Stimulated activated CD8-positive, alpha-beta memory T cell treated with anti-CD3 and anti-CD28 coated beads, Interleukin-7, amount 100 ng/mL, for 48 hours (primary cell): Measurements from ENCODE around the gene SEPTIN12.
"Not testable (repeated sequence)": the region's sequence is repeated elsewhere in the genome, so short reads cannot be mapped to it uniquely, and the experiment has no call there.

ENCODE experiments used
- DNase-seq, 2 donors: peaks; one replicate each; pipeline ENCODE4 v3.0.0-alpha.2; 2020; ENCODE audit warnings: low read depth in 1 of 2; ENCODE audit errors: extremely low read depth in 1 of 2

SEPTIN12 gene

DNA sequence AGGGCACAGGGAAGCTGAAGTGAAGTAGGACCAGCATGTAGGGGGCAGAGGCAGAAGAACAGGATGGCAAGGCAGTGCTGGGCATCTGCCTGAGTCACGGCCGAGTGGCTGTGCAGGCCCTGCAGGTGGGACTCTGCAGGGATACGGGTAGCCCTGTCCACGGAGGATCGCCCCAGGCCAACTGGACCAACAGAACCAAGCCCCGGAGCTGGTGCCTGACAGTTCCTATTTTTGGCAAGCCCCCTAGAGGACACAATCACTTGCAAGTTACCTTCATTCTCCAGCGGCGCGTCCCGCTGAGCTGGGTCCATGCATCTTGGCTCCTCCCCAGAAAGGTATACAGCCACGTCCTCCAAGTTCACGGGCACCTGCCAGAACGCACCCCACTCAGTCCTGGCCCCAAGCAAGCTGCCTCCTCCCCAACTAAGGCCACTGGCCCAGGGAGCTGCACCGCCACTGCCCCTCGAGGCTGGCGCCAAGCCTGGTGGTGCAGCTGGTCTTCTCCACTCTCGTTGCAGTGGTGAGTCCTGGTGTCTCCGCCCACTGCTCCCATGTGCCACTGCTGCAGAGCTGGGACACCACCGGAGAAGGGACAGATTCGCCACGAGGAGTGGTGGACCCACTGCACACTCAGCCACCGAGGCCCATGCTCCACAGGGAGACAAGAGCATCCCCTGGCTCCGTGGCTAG, 27.8 kb downstream of the SEPTIN12 start:
- DNase-seq: no peak

DNA sequence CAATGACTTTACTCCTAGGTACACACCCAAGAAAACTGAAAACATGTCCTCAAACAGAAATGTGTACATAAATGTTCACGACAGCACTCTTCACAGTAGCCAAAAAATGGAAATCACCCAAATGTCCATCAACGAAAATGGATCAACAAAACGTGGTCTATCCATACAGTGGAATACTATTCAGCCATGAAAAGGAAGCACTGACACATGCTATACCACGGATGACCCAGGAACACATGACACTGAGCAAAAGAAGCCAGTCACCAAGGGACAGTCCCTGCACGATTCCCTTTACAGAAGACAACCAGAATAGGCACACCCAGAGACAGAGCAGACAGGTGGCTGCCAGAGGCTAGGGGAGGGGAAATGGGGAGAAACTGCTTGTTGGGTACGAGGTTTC, 32.5 kb downstream of the SEPTIN12 start:
- no peak for DNase-seq

DNA sequence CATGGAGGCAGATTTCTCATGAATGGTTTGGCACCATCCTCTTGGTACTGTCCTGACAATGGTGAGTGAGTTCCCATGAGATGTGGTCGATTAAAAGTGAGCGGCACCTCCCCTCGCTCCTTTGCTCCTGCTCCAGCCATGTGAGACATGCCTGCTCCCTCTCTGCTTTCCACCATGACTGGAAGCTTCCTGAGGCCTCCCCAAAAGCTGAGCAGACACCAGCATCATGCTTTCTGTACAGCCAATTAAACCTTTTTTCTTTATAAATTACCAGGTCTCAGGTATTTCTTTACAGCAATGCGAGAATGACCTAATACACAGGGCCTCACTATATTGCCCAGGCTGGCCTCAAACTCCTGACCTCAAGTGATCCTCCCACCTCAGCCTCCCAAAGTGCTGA, 33.3 kb downstream of the SEPTIN12 start:
- no peak for DNase-seq

DNA sequence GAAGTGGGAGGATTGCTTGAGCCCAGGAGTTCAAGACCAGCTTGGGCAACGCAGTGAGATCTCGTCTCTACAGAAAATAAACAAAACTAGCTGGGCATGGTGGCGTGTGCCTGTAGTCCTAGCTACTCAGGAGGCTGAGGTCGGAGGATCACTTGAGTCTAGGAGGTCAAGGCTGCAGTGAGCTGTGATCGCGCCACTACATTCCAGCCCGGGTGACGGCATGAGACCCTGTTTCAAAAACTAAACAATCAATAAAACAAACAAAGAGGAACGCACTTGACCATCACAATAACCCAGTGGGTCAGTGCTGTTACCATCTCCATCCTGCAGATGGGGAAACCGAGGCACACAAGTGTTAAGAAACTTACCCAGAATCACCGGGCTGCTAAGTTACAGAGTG, 34.9 kb downstream of the SEPTIN12 start:
- DNase-seq: no peak

DNA sequence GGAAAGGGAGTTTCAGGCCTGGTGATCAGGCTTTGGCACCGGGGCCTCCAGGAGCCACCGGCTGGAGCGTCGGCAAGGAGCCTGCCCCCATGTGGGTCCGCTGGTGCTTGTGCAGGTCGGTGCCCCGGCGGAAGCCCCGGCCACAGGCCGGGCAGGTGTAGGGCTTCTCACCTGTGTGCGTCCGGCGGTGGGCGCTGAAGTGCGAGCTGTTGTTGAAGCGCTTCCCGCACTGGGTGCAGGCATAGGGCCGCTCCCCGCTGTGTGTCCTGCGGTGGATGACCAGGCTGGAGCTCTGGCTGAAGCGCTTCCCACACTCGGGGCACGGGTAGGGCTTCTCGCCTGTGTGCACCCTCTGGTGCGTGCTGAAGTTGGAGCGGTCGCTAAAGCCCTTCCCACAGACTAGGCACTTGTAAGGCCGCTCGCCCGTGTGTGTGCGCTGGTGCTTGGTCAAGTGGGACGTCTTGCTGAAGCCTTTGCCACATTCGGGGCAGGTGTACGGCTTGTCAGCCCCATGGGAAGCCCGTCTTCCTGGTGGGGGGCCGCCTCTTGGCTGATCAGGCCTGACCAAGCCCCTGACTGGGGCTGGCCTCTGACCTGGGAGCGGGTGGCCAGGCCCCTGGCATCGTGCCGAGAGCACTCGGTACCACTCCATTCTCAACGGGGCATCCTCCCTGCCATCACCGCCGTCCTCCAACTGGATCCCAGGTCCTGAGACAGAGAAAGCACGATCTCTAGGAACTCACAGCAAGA, 35.6 kb downstream of the SEPTIN12 start:
- DNase-seq: no peak

DNA sequence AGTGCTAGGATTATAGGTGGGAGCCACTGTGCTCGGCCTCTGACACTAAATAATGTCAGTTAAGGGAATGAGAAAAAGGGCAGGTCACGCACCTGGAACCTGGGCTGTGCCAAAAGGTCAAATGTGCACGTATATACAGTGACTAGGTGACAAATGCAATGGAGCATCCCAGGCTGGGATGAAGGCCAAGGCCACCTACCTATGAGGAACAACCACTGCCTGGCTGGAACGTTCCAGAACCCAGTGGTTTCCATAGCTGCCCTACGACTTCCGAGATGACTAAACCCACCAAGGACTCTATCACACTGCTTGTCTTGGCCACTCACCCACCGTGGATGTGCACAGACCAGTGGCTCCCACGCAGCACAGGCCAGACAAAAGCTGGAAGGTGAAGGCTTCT, 37.2 kb downstream of the SEPTIN12 start:
- DNase-seq: no peak

DNA sequence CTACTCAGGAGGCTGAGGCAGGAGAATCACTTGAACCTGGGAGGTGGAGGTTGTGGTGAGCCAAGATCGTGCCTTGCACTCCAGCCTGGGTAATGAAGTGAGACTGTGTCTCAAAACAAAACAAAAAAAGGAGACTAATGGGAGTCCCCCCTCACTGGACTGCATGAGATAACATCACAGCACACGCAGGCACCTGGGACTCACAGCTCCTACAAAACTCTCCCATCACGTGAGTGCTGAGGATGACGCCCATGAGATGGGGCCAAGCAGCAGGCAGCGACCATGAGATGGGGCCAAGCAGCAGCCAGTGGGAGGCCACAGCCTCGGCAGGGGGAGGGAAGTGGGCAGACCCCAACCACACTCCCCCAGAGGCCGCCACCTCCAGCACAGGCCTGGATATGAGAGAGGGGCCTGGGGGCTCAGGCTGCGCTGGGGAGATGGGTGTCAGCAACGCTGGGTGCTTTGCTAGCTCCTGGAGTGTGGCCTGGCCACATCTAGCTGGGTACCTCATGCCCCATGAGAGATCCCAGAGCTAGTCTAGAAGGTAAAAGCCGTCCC, 38.4 kb downstream of the SEPTIN12 start:
- DNase-seq: no peak

DNA sequence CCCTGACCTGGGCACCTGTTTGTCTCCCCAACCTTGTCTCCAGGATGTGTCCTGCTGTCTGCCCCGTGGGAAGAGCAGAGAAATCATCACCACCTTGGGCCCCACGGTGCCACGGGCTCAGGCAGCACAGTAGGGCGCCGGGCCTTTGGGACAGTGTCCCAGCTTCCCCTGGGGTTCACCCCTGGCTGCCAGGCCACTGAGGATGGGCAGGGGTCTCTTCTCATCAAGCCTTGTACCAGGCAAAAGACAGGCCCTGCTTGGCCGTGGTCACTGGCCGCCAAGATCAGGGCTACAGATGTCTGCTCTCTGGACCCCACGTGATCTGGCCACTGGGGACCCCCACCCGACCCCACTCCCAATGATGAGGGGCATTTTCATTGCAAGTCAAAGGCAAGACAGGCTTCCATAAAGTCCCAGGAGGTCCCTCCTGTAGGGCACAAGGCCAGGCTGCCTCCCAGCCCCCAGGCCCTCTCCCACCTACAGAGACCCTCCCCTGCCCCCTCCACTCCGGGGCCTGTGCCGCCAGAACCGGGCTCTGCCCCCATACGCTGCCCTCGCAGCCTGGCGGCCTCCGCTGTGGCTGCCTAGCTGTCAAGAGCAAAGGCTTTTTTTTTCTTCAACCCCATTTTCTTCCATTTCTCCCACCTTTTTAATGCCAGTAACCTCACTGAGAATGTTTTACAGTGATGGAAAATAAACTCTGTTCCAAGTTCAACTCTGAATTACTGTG, 39.3 kb downstream of the SEPTIN12 start:
- DNase-seq: no peak

DNA sequence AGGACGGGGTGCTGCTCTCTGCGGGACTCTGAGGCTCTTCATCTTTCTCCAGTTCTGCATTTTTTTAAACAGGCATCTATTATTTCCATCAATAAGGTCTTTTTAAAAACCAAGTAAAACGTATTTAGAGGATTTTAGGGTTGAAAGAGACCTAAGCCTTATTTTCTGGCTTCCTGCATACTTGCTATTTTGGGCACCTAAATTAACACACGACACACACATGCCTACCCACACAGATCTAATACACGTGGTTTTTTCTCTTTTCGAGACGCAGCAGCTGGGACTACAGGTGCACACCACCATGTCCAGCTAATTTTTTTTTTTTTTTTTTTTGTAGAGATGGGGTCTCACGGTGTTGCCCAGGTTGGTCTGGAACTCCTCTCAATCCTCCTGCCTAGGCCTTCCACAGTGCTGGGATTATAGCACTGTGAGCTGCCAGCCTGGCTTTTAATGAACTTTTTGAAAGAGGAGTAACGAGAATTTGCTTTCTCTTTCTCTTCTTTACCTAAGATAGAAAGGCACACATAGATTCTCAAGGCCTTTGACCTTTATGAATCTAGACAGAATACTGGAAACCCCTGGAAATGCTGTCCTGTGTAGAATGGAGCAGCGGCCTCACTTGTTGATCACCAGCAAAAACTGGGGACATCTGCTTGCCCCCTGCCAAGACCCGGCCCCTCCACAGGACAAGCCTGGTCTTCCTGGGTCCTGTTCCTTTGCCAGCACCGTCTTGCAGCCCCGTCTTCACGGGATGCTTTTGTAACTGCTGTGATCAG, 40.1 kb downstream of the SEPTIN12 start:
- no peak for DNase-seq

DNA sequence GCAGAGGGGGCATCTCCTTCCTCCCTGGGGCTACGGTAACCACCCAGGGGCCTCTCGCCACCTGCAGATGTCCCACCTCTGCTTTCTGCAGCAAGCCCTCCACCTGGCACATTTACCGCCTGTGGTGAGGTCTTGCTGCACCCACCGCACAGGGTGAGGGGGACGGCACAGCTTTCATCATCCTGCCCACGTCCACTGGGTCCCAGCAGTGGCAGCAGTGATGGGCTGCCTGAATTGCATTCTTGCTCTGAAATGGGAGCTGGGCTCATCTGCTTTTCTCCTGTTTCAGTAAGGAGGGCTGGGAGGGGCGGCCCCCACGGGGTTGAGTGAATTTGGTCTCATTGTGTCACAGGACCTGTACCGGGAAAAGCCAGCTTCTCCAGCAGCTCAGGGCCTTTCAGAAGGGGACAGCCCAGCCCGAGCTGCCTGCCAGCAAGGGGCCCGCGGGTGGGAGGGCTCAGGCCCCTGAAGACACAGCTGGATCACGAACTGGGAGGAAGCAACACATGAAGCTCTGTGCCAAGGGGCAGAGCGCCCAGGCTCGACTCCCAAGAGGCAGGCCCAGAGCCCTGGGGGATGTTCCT, 41.1 kb downstream of the SEPTIN12 start:
- no peak for DNase-seq

DNA sequence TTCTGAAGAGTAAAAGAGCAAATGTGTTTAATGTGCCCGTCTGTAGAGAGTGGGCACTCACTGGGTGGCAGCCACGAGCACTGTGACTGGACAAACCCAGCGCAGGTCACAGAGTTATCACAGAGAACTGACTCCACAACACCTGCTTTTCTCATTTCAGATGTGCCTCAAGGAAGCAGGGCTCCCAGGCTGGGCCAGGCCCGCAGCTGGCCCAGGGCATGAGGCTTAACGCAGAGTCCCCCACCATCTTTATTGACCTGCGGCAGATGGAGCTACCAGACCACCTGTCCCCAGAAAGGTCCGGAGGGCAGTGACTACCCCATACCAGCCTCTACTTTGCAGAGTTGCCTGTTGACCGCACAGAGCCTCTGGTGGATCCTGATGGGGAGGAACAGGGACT, 41.9 kb downstream of the SEPTIN12 start:
- DNase-seq: no peak

DNA sequence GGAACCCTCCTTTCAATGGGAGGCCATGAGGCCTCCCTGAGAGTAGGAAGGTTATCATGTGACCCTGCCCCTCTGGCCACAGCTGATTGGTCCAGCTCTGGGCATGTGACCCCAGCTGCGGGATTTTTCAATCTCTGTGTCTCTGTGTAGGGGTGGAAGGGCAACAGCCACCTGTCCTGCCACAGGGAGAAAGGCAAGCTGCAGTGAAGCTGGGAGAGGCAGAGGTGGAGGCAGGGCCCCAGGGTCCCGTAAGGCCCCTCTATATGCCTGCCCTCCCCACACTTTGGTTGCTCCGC, 42.9 kb downstream of the SEPTIN12 start:
- no peak for DNase-seq

DNA sequence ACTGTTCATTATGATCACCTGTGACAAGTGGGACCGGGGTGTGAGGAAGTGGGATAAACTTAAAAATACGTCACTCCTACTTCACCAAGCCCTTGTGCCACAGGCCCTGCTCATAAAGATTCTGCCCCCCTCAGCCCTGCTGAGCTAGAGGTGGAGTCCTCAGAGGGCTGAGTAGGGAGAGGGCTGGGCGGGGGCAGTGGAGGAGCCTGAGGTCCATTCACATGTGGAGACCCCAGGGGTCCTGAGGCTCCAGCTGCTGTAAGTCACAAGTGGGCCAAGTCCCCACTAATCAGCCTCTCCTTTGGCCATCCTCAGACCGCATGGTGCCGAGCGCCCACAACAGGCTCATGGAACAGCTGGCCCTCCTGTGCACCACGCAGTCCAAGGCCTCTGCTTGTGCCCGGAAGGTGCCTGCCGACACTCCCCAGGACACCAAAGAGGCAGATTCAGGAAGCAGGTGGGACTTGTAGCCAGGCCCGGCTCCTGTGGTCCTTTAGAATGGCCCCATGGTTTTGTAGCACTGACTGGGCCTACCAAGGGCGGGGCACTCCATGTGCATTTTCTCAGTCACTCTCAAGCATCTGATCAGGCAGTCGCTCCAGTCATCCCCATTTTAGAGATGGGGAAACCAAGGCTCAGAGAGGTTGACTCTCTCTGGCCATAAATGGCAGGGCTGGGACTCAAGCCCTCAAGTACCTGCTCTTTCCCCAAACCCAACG, 43.4 kb downstream of the SEPTIN12 start:
- DNase-seq: no peak

DNA sequence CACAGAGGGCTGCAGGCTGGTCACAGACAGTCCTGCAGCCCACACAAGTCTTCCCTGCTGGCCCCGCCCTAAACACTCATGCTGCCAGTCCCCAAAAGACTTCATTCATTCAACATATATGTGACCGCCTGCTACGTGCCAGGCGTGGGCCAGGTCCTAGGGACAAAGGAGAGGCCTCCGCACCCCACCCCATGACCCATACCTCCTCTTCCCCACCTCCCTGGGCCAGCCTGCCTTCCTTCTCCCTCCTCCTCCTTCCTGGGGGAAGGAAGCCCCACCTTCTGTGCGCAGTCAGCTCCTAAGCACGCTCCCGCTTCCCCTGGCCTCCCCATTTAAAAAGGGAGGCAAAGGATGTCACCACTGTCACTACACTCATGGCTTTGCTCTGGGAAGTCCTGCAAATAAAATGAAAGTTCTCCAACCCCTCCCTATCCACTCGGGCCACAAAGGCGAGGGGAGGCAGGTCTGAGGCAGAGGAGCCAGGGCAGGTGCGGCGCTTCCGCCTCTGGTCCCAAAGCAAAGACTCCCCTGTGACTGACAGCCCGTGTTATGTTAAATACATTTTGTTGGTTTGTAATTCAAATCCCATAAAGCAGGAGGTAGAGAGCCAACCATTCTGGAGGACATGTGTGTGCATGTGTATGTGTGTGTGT, 44.8 kb downstream of the SEPTIN12 start:
- no peak for DNase-seq

DNA sequence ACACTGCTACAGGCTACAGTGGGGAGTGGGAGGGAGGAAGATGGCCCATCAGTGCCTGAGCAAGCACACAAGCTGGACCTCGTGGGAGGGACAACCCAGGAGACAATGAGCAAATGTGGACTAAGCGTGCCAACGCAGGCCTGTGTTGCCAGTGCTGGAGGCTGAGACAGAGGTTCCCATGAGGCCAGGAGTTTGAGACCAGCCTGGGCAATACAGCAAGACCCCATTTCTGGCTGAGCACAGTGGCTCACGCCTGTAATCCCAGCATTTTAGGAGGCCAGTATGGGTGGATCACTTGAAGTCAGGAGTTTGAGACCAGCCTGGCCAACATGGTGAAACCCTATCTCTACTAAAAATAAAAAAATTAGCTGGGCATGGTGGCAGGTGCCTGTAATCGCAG, 49.8 kb downstream of the SEPTIN12 start:
- not testable (repeated sequence) for DNase-seq

DNA sequence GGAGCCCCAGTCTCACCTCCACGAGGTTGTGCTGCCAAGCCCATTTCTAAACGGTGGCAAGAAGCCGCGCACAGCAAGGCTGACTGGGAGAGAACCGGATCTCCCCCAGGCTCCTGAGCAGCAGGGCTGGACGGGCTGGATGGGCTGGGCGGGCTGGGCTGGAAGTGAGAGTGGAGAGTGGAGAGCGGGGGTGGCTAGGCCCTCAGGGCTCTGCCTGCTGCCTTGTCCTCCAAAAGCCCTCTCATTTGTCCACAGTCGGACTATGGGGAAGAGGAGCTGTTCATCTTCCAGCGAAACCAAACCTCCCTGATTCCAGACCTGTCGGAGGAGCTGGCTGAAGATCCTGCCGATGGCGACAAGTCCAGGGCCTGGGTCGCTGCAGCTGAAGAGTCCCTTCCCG, 50.6 kb downstream of the SEPTIN12 start:
- DNase-seq: no peak

DNA sequence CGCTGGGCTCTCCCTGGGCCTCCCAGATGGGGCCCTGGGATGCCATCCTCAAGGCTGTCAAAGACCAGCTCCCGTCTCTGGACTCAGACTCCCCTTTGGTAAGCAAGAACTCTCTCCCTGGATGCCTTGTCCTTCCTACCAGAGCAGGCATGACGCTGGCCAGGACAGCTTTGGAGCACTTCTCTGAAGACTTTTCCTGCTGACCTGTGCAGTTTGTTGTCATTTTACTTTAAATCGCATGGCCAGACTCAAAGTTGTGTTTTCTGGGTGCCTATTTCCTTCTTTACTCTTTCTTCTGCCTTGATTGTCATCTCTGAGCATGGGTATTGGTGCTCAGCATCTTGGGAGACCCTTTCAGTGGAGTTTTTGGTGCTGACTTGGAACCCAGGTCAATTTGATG, 51.6 kb downstream of the SEPTIN12 start:
- DNase-seq: no peak

DNA sequence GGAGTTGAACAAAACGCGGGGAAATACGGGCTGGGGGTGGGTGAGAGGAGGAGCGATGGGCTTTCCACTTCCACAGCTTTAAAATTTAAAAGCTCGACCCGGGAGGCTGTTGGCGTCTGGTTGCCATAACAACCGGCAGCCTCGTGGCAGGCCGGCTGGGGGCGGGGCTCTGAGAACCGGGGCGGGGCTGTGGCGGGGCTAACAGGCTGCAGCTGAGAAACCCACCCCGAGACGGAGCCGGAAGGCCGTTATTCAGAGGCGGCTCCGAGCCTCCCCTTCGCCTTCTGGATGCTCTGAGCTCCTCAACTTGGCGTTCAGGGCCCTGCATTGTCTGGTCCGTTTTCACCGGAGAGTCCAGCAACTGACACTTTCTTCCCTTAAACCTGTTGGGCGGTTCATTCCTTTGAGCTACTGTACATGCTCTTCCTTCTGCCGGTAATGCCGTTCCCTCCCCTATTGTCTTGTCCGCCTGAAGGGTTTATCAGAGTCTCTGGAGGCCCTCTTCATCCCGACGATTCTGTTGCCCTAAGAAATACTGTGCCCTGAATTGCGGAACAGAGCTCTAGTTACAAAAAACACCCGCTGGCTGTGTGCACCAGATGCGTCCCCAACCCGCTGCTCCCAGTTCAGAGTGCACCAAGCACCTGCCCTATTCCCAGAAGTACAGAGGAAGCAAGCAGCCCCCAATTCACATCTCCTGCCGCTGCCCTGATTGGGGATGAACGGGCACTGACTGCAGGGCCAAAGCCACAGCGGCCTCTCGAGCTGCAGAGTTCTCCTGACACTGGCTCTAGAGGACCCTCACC, 53.2 kb downstream of the SEPTIN12 start:
- peak; percentile 84 to 92 for DNase-seq
